Liver (tissue), 2 donors: ENCODE results near the gene LYRM1.

Experiments used
- EGR1 ChIP-seq, 2 donors: IDR thresholded peaks; 2 replicates each; pipeline ENCODE4 v1.6.1; 2016 to 2018; ENCODE audit warnings: antibody characterized with exemption in 2 of 2, low read depth in 2 of 2
- SP1 ChIP-seq: IDR thresholded peaks from 2 replicates; pipeline ENCODE4 v1.6.1; 2018; ENCODE audit warnings: antibody characterized with exemption, mild to moderate bottlenecking
- donor health status: healthy.

- TF ChIP-seq EGR1 (IDR thresholded peaks at IDR 0.05; ENCODE audit: low read depth in 2 of 2) (no peak), SP1 (no peak)
Observed at GRCh38 chr16:20859699-20860098, 40.9 kb upstream of the LYRM1 start.
